ENCODE data around the gene KIF3B.

The KIF3B gene

DNA sequence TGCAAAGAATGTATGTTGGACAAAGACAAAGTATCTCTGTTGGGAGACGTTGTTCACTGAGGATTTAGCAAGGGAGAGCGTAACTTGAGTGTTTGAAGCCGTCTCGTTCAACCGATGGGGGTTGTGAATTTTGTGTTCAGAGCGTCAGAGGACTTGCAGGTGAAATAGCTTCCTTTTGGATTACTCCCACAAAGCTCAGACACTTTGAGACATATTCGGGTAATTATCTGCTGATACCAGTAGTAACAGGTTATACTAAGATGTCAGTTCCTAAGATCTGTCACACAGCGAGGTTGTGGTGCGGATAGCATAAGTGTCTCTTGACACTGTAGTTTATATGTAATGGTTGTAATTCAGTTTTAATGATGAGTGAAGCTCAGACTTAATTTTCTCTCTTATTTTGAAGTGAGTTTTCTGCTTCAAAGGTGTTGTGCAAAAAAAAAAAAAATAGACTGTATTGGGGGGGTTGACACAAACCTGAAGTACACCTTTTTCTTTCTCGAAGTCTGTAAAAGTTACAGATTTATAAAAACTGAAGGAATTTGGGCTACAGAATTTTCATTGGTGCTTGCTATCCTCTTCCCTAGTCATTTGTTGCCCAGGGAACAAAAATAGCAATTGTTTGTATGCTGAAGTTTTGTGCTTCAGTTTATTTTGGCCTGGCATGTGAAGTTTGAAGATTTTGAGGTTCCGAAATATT, 82.3 kb downstream of the KIF3B start:
- H3K36me3 ChIP-seq (ENCODE audit: control insufficient read depth in 1 of 2, insufficient read depth in 2 of 2, low read depth in 1 of 2, low read length in 2 of 2) = peaks cover 0 to 3% of the 10 kb centered on the region in 2 experiments
- WGBS = 41% methylated on average over 11 of the region's 11 CpGs
- H2BK5ac ChIP-seq (ENCODE audit: low read depth, low read length, poor library complexity, severe bottlenecking) = no peak overlapping the region
- no peak overlapping the region for H3K14ac ChIP-seq (ENCODE audit: low read length in 2 of 2)
- H3K4ac ChIP-seq (ENCODE audit: low read depth in 1 of 2, low read length in 2 of 2) = no peak overlapping the region
- no peaks in the 10 kb centered on the region for H3K79me1 ChIP-seq (replicated peaks; ENCODE audit: low read length, poor library complexity, severe bottlenecking)
- H4K8ac ChIP-seq (ENCODE audit: low read length) = no peak overlapping the region
- H3K27me3 ChIP-seq (ENCODE audit: control insufficient read depth in 1 of 2, insufficient read depth in 1 of 2, low read length in 2 of 2) = no peaks in the 10 kb centered on the region
- H4K91ac ChIP-seq (ENCODE audit: low read length) = no peak overlapping the region
- peak overlapping the region in 1 of 2 experiments; percentile 27 for H3K18ac ChIP-seq (ENCODE audit: low read depth in 1 of 2, low read length in 2 of 2)
- H3K9ac ChIP-seq (ENCODE audit: low read length) = peak overlapping the region; percentile 91
- no peak overlapping the region for H2BK120ac ChIP-seq (ENCODE audit: low read depth, low read length)
- H3K9me3 ChIP-seq (ENCODE audit: control insufficient read depth, low read length) = no peaks in the 10 kb centered on the region
- peak overlapping the region; percentile 53 for H3K27ac ChIP-seq (ENCODE audit: low read length, poor library complexity, severe bottlenecking)
- H3K4me3 ChIP-seq (ENCODE audit: insufficient read depth in 1 of 2, low read depth in 1 of 2, low read length in 2 of 2) = peak overlapping the region; percentile 86 to 98
- no peak overlapping the region for H2AFZ ChIP-seq (ENCODE audit: low read depth, low read length)
- no peak overlapping the region for H2BK12ac ChIP-seq (ENCODE audit: low read length in 2 of 2)
- no peak overlapping the region for H2BK15ac ChIP-seq (ENCODE audit: low read depth, poor library complexity, severe bottlenecking)
- H3K4me2 ChIP-seq (ENCODE audit: low read length, poor library complexity, severe bottlenecking) = peak overlapping the region; percentile 71
- peaks cover 7% of the 10 kb centered on the region for H3K4me1 ChIP-seq (ENCODE audit: control insufficient read depth, insufficient read depth, low read depth, low read length)
- DNase-seq = peak; percentile 59
- no peak overlapping the region for H3K23ac ChIP-seq (ENCODE audit: low read length in 2 of 2)
- peak overlapping the region; percentile 22 for H2AK5ac ChIP-seq (ENCODE audit: low read length, severe bottlenecking)

DNA sequence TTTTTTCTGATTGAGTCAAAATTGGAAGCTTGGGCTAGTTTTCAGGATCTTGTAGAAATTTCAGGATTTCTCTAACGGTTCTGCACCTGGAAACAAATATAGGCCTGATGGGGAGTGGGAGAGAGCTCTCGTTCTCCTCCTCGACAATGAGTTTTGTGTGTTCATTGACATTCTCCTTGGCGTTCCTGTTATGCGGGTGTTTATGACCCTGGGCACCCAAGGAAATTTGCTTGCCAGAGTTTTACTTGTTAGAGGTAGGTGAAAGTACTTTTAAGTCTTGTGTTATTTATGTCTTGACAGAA, 82.8 kb downstream of the KIF3B start:
- Histone ChIP-seq H3K14ac (ENCODE audit: low read length in 2 of 2) (no peak overlapping the region), H2BK5ac (ENCODE audit: low read depth, low read length, poor library complexity, severe bottlenecking) (no peak overlapping the region), H2BK15ac (ENCODE audit: low read depth, poor library complexity, severe bottlenecking) (no peak overlapping the region), H3K23ac (ENCODE audit: low read length in 2 of 2) (no peak overlapping the region), H4K8ac (ENCODE audit: low read length) (no peak overlapping the region), H3K9me3 (ENCODE audit: control insufficient read depth, low read length) (no peaks in the 10 kb centered on the region), H3K4me2 (ENCODE audit: low read length, poor library complexity, severe bottlenecking) (peak overlapping the region; percentile 71), H3K9ac (ENCODE audit: low read length) (peak overlapping the region; percentile 91), H2AK5ac (ENCODE audit: low read length, severe bottlenecking) (no peak overlapping the region), H3K27ac (ENCODE audit: low read length, poor library complexity, severe bottlenecking) (no peak overlapping the region), H3K79me1 (replicated peaks; ENCODE audit: low read length, poor library complexity, severe bottlenecking) (no peaks in the 10 kb centered on the region), H3K27me3 (ENCODE audit: control insufficient read depth in 1 of 2, insufficient read depth in 1 of 2, low read length in 2 of 2) (no peaks in the 10 kb centered on the region), H4K91ac (ENCODE audit: low read length) (no peak overlapping the region), H2BK120ac (ENCODE audit: low read depth, low read length) (no peak overlapping the region), H2BK12ac (ENCODE audit: low read length in 2 of 2) (no peak overlapping the region), H3K4me1 (ENCODE audit: control insufficient read depth, insufficient read depth, low read depth, low read length) (peaks cover 7% of the 10 kb centered on the region), H3K4me3 (ENCODE audit: insufficient read depth in 1 of 2, low read depth in 1 of 2, low read length in 2 of 2) (peak overlapping the region in 1 of 2 experiments; percentile 86), H3K36me3 (ENCODE audit: control insufficient read depth in 1 of 2, insufficient read depth in 2 of 2, low read depth in 1 of 2, low read length in 2 of 2) (peaks cover 0 to 3% of the 10 kb centered on the region in 2 experiments), H2AFZ (ENCODE audit: low read depth, low read length) (no peak overlapping the region), H3K4ac (ENCODE audit: low read depth in 1 of 2, low read length in 2 of 2) (no peak overlapping the region), H3K18ac (ENCODE audit: low read depth in 1 of 2, low read length in 2 of 2) (no peak overlapping the region)
- 91% methylated on average over 5 of the region's 5 CpGs for WGBS
- DNase-seq = no peak

DNA sequence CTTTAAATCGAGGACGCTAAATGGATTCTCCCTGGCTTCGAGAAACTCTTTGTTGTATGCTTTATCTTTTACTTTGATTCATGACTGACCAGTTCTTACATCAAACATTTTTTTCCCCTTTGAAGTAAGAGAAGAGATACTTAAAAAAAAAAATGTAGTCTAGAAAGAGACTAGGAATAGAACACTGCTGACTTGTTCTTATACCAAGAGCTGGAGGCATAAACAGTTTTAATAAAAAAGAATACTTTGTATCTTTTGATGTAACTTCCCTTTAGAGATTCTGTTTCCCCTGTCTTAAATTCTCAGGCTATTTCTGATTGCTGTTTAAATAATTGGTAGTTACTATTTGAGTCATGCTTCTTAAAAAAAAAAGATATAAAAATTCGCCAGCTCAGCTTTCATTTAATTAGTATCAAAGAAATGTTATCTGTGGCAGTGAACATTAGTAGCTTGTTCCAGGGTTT, 85.5 kb downstream of the KIF3B start:
- no peak overlapping the region for H3K18ac ChIP-seq (ENCODE audit: low read depth in 1 of 2, low read length in 2 of 2)
- 100% methylated on average over 1 of the region's 4 CpGs for WGBS
- H3K4ac ChIP-seq (ENCODE audit: low read depth in 1 of 2, low read length in 2 of 2) = no peak overlapping the region
- H3K4me3 ChIP-seq (ENCODE audit: insufficient read depth in 1 of 2, low read depth in 1 of 2, low read length in 2 of 2) = peak overlapping the region in 1 of 2 experiments; percentile 19
- H3K27ac ChIP-seq (ENCODE audit: low read length, poor library complexity, severe bottlenecking) = no peak overlapping the region
- no peak overlapping the region for H2AK5ac ChIP-seq (ENCODE audit: low read length, severe bottlenecking)
- H3K9me3 ChIP-seq (ENCODE audit: control insufficient read depth, low read length) = no peaks in the 10 kb centered on the region
- no peak overlapping the region for H2BK12ac ChIP-seq (ENCODE audit: low read length in 2 of 2)
- H3K23ac ChIP-seq (ENCODE audit: low read length in 2 of 2) = no peak overlapping the region
- no peak overlapping the region for H4K91ac ChIP-seq (ENCODE audit: low read length)
- no peaks in the 10 kb centered on the region for H3K79me1 ChIP-seq (replicated peaks; ENCODE audit: low read length, poor library complexity, severe bottlenecking)
- no peak overlapping the region for H2AFZ ChIP-seq (ENCODE audit: low read depth, low read length)
- H4K8ac ChIP-seq (ENCODE audit: low read length) = no peak overlapping the region
- peak; percentile 41 for DNase-seq
- H3K4me1 ChIP-seq (ENCODE audit: control insufficient read depth, insufficient read depth, low read depth, low read length) = peaks cover 10% of the 10 kb centered on the region
- H3K36me3 ChIP-seq (ENCODE audit: control insufficient read depth in 1 of 2, insufficient read depth in 2 of 2, low read depth in 1 of 2, low read length in 2 of 2) = peaks cover under 1 to 3% of the 10 kb centered on the region in 2 experiments
- H3K9ac ChIP-seq (ENCODE audit: low read length) = peak overlapping the region; percentile 66
- H3K4me2 ChIP-seq (ENCODE audit: low read length, poor library complexity, severe bottlenecking) = no peak overlapping the region
- no peak overlapping the region for H2BK15ac ChIP-seq (ENCODE audit: low read depth, poor library complexity, severe bottlenecking)
- H2BK5ac ChIP-seq (ENCODE audit: low read depth, low read length, poor library complexity, severe bottlenecking) = no peak overlapping the region
- H3K27me3 ChIP-seq (ENCODE audit: control insufficient read depth in 1 of 2, insufficient read depth in 1 of 2, low read length in 2 of 2) = no peaks in the 10 kb centered on the region
- no peak overlapping the region for H2BK120ac ChIP-seq (ENCODE audit: low read depth, low read length)
- H3K14ac ChIP-seq (ENCODE audit: low read length in 2 of 2) = no peak overlapping the region

DNA sequence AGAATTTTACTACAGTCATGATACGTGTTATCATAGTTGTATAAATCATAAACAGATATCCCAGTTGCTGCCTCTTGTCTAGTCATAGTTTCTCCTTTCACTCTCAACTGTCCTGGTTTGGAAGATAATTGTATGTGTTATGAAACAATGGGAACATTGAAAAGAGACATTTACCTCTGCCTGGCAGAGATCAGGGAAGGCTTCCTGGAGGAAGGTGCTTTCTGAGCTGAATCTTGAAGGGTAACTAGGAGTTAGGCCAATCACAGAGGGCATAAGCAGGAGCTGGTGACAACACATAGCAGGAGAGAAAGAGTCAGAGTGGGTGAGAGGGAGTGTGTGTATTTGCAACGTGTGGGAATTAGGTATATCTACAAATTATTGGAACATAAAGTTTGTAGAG, 86.0 kb downstream of the KIF3B start:
- Histone ChIP-seq H3K18ac (ENCODE audit: low read depth in 1 of 2, low read length in 2 of 2) (no peak overlapping the region), H3K4me2 (ENCODE audit: low read length, poor library complexity, severe bottlenecking) (no peak overlapping the region), H3K14ac (ENCODE audit: low read length in 2 of 2) (no peak overlapping the region), H3K4me1 (ENCODE audit: control insufficient read depth, insufficient read depth, low read depth, low read length) (peaks cover 10% of the 10 kb centered on the region), H2BK12ac (ENCODE audit: low read length in 2 of 2) (no peak overlapping the region), H3K23ac (ENCODE audit: low read length in 2 of 2) (no peak overlapping the region), H4K91ac (ENCODE audit: low read length) (no peak overlapping the region), H3K4me3 (ENCODE audit: insufficient read depth in 1 of 2, low read depth in 1 of 2, low read length in 2 of 2) (no peak overlapping the region), H3K9ac (ENCODE audit: low read length) (peak overlapping the region; percentile 66), H3K79me1 (replicated peaks; ENCODE audit: low read length, poor library complexity, severe bottlenecking) (no peaks in the 10 kb centered on the region), H3K4ac (ENCODE audit: low read depth in 1 of 2, low read length in 2 of 2) (no peak overlapping the region), H3K27me3 (ENCODE audit: control insufficient read depth in 1 of 2, insufficient read depth in 1 of 2, low read length in 2 of 2) (no peaks in the 10 kb centered on the region), H3K9me3 (ENCODE audit: control insufficient read depth, low read length) (no peaks in the 10 kb centered on the region), H2BK120ac (ENCODE audit: low read depth, low read length) (no peak overlapping the region), H2AFZ (ENCODE audit: low read depth, low read length) (no peak overlapping the region), H4K8ac (ENCODE audit: low read length) (no peak overlapping the region), H3K27ac (ENCODE audit: low read length, poor library complexity, severe bottlenecking) (no peak overlapping the region), H3K36me3 (ENCODE audit: control insufficient read depth in 1 of 2, insufficient read depth in 2 of 2, low read depth in 1 of 2, low read length in 2 of 2) (peaks cover 3 to 4% of the 10 kb centered on the region in 2 experiments), H2BK5ac (ENCODE audit: low read depth, low read length, poor library complexity, severe bottlenecking) (no peak overlapping the region), H2BK15ac (ENCODE audit: low read depth, poor library complexity, severe bottlenecking) (no peak overlapping the region), H2AK5ac (ENCODE audit: low read length, severe bottlenecking) (no peak overlapping the region)
- DNase-seq = no peak
- WGBS = 63% methylated on average over 1 of the region's 2 CpGs
